Measurements from ENCODE around the gene SEPTIN1. TPM values are rescaled to one million over a fixed set of nuclear protein-coding genes. Genes with fewer than 3 reads are reported as not detected.
A peak's percentile ranks its signal among the peaks of the same experiment; 100 is the strongest.

The SEPTIN1 gene
- total RNA-seq, 1 donor = 0.09 TPM

GRCh38 chr16:30380072-30380802 lies 2.1 kb downstream of the SEPTIN1 start:
- no peak for DNase-seq (ENCODE audit: low read depth)
- TF ChIP-seq CTCF (IDR thresholded peaks at IDR 0.05; ENCODE audit: insufficient read depth, low read length) = no peak
- no peak overlapping the region for H3K4me3 ChIP-seq (ENCODE audit: low read depth, low read length)

GRCh38 chr16:30379158-30379783 lies 3.1 kb downstream of the SEPTIN1 start:
- peak overlapping the region; percentile 83 for H3K4me3 ChIP-seq (ENCODE audit: low read depth, low read length)
- no peak for DNase-seq (ENCODE audit: low read depth)
- TF ChIP-seq CTCF (IDR thresholded peaks at IDR 0.05; ENCODE audit: insufficient read depth, low read length) = no peak

GRCh38 chr16:30378236-30379157 lies 3.9 kb downstream of the SEPTIN1 start:
- peak overlapping the region; percentile 83 for H3K4me3 ChIP-seq (ENCODE audit: low read depth, low read length)
- DNase-seq (ENCODE audit: low read depth) = peak; percentile 95
- TF ChIP-seq CTCF (IDR thresholded peaks at IDR 0.05; ENCODE audit: insufficient read depth, low read length) = peak; percentile 37

GRCh38 chr16:30377812-30378235 lies 4.5 kb downstream of the SEPTIN1 start:
- no peak for TF ChIP-seq CTCF (IDR thresholded peaks at IDR 0.05; ENCODE audit: insufficient read depth, low read length)
- H3K4me3 ChIP-seq (ENCODE audit: low read depth, low read length) = peak overlapping the region; percentile 63
- DNase-seq (ENCODE audit: low read depth) = peak; percentile 88

- no peak for DNase-seq (ENCODE audit: low read depth)
- H3K4me3 ChIP-seq (ENCODE audit: low read depth, low read length) = peak overlapping the region; percentile 44
- TF ChIP-seq CTCF (IDR thresholded peaks at IDR 0.05; ENCODE audit: insufficient read depth, low read length) = no peak
These were observed 5.1 kb downstream of the SEPTIN1 start for GRCh38 chr16:30377050-30377811.

GRCh38 chr16:30376461-30376902 lies 5.9 kb downstream of the SEPTIN1 start:
- no peak for TF ChIP-seq CTCF (IDR thresholded peaks at IDR 0.05; ENCODE audit: insufficient read depth, low read length)
- H3K4me3 ChIP-seq (ENCODE audit: low read depth, low read length) = no peak overlapping the region
- no peak for DNase-seq (ENCODE audit: low read depth)
